Measurements from ENCODE around the gene ELP6. TPM values are rescaled to one million over a fixed set of nuclear protein-coding genes. Genes with fewer than 3 reads are reported as not detected.

Gene ELP6
- total RNA-seq, 4 donors from 2014 or later, result 10.6 to 52.2 (median 20.9) TPM

DNA sequence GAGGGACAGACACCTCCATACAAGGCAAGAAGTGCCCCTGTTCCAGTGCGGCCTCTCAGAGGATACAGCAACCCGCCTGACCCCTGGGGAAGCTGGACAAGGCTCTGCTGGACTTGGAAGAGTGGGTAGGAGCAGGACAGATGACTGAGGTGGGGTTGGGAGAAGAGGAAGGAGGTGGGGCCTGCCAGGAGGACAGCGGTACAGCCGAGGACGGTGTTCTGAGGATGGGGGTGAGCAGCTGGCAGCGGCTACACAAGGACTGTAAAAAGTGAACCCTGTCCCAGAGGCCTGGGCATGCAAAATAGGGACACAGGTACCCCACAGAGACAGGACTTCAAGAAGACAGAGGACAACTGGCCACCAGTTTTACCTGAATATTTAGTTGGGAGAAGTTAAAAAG lies 23.5 kb upstream of the ELP6 start:
- TF ChIP-seq, protein P1, sequence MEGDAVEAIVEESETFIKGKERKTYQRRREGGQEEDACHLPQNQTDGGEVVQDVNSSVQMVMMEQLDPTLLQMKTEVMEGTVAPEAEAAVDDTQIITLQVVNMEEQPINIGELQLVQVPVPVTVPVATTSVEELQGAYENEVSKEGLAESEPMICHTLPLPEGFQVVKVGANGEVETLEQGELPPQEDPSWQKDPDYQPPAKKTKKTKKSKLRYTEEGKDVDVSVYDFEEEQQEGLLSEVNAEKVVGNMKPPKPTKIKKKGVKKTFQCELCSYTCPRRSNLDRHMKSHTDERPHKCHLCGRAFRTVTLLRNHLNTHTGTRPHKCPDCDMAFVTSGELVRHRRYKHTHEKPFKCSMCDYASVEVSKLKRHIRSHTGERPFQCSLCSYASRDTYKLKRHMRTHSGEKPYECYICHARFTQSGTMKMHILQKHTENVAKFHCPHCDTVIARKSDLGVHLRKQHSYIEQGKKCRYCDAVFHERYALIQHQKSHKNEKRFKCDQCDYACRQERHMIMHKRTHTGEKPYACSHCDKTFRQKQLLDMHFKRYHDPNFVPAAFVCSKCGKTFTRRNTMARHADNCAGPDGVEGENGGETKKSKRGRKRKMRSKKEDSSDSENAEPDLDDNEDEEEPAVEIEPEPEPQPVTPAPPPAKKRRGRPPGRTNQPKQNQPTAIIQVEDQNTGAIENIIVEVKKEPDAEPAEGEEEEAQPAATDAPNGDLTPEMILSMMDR (IDR thresholded peaks at IDR 0.05; ENCODE audit: low read depth), result no peak

DNA sequence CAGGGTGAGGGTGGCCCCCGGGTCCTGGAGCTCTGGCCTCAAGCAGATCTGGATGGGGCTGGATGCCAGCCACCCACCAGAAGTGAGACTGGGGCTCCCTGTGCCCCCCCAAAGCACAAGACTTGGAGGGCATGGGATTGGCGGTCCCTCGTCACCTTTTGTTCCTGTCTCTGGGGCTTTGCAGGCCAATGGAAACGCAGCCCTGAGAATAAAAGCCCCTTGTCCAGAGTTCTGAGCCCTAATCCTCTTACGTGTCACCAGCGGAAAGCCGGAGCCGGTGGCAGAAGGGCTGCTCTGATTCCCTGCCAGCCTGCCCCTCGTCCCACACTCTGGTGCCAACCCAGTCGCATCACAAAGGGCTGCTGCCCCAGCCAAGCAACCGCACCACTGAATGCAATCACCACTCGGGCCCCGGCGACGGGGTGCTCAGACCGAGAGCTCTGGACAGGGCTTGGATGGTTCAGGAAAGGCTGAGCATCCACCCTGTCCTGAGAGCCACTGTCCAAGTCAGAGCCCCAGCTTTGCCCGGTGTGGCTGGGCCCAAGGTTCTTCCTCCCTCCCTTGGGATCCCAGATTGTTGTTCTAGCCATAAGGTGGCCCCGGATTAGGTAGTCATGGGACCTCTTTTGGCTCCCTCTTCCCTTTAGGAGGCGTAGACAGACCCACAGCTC lies 22.8 kb upstream of the ELP6 start:
- TF ChIP-seq, protein P1 (IDR thresholded peaks at IDR 0.05; ENCODE audit: low read depth), result no peak

DNA sequence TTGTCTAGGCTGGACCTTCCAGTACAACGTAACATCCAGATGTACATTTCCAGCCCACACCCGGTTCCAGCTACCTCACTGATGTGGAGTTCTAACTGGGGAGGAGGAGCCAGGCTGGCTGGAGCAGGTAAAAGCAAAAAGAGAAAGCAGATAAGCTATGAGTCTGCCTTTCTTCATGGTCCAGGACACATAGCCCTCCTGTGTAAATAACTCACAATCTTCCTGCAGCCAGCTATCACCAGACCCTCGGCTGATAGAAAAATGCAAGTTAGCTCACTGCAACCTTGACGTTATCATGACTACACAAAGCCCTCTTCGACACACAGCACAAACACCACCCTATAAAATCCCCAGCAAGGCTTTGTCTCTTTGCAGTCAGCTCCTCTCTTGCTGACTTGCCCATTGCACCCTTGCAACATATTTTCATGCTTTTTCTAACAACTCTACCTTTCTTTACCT lies 20.5 kb upstream of the ELP6 start:
- TF ChIP-seq, protein P1 (IDR thresholded peaks at IDR 0.05; ENCODE audit: low read depth), result no peak

DNA sequence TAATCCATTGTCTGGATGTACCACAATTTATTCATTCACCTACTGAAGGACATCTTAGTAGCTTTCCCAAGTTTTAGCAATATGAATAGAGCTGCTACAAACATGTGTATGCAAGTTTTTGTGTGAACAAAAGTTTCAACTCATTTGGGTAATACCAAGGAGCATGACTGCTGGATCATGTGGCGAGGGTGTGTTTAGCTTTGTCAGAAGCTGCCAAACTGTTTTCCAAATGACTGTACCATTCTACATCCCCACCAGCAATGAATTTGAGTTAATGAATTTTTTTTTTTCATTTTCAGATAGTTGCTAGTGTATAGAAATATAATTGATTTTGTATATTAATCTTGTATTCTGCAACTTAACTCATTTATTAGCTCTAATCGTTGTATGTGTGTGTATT lies 20.0 kb upstream of the ELP6 start:
- TF ChIP-seq, protein P1 (IDR thresholded peaks at IDR 0.05; ENCODE audit: low read depth), result no peak

DNA sequence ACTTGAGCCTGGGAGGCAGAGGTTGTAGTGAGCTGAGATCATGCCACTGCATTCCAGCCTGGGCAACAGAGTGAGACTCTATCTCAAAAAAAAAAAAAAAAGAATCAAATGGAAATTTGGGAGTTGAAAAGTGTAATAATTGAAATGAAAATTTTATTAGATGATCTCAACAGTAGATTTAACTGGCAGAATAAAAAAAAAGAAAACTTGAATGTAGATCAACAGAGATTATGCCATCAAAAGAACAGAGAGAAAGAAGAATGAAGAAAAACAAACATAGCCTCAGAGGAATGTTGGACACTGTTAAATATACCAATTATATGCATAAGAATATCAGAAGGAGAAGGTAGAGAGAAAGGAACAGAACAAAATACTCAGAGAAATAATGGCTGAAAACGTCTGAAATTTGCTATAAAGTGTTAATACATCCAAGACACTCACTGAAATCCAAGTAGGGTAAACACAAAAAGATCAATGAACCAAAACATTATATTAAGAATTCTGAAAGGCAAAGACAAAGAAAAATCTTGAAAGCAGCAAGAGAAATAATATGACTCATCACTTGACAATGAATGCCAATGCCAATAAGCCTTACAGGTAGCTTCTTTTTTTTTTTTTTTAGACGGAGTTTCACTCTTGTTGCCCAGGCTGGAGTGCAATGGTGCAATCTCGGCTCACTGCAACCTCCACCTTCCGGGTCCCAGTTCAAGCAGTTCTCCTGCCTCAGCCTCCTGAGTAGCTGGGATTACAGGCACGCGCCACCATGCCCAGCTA lies 14.6 kb upstream of the ELP6 start:
- TF ChIP-seq, protein P1 (IDR thresholded peaks at IDR 0.05; ENCODE audit: low read depth), result no peak

DNA sequence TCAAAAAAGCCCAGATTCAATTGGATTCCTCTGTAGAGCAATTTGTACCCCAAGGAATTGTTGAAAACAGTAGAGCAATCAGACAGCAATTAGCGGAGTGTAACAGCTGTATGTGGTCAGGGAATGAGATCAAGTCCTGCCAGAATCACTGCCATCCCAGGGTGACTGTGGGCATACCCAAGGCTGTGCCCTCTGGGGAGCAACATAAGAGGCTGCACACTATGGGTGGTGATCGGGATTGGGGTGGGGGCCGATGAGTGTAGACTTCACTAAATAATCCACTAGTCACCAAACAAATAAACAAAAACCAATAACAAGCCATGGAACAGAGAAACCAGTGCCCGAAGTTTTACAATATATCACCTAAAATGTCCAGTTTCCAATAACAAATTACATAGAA lies 12.1 kb upstream of the ELP6 start:
- TF ChIP-seq, protein P1 (IDR thresholded peaks at IDR 0.05; ENCODE audit: low read depth), result no peak

DNA sequence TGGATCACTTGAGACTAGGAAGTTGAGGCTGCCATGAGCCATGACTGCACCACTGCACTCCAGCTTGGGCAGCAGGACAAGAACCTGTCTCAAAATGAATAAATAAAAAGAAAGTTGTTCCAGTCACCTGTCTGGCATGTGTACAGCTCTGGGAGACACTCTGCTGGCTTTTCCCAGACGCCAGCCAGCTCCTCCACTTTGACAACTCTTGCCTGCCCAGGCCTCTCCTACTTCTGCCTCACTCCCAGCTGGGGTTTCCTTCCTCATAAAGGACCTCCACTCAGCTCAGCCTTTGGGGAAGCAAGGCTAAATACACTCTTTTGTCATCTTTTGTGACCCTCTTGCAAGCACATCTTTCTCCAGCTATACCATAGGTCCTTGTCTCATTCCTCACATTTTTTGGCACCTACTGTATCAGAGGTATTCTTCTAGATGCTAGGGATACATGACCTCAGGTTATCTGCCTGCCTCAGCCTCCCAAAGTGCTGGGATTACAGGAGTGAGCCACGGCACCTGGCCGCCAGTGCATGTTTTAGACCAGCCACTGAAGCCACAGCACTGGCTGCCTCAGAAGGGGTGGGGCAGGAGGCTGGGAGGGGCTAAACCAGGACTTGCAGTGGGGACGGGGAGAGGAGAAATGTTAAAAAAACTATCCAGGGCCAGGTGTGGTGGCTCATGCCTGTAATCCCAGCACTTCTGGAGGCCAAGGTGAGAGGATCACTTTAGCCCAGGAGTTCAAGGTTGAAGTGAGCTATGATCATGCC lies 10.0 kb upstream of the ELP6 start:
- TF ChIP-seq, protein P1 (IDR thresholded peaks at IDR 0.05; ENCODE audit: low read depth), result no peak

All from subcutaneous adipose tissue (tissue), 4 donors.